Ovary (tissue), 3 donors: ENCODE results near the gene YPEL4.

Source experiments
- CTCF ChIP-seq, 3 donors: fragments of 450-650 bp in 2 of 3; fragments of 200-600 bp in 1 of 3; IDR thresholded peaks; one replicate each; pipeline versions ENCODE4 v1.5.1 to v1.8.0; 2016 to 2022; ENCODE audit warnings: antibody characterized with exemption in 3 of 3, mild to moderate bottlenecking in 1 of 3
- EP300 ChIP-seq: sonication (generic); formaldehyde crosslinking; IDR thresholded peaks from one replicate; pipeline ENCODE4 v1.6.1; 2017; ENCODE audit warnings: antibody characterized with exemption
- POLR2A ChIP-seq: fragments of 450-650 bp; IDR thresholded peaks from one replicate; pipeline ENCODE4 v1.6.1; 2017; ENCODE audit warnings: antibody characterized with exemption, mild to moderate bottlenecking, moderate library complexity
- donor health status: DM: no; HTN: no; CAD: no.

GRCh38 chr11:57632116-57632515 is 17.6 kb downstream of the YPEL4 start:
- no peak for TF ChIP-seq CTCF (IDR thresholded peaks at IDR 0.05)
- TF ChIP-seq POLR2A, result no peak
- no peak for TF ChIP-seq EP300
